GM21367 (cell line): ENCODE measurements around the gene OR52E4.

ENCODE experiments used
- ATAC-seq: cut with Tn5 transposase; IDR thresholded peaks from one replicate; pipeline ENCODE4 v1.9.1; 2021; ENCODE audit not compliant: unreplicated experiment

The OR52E4 gene

DNA sequence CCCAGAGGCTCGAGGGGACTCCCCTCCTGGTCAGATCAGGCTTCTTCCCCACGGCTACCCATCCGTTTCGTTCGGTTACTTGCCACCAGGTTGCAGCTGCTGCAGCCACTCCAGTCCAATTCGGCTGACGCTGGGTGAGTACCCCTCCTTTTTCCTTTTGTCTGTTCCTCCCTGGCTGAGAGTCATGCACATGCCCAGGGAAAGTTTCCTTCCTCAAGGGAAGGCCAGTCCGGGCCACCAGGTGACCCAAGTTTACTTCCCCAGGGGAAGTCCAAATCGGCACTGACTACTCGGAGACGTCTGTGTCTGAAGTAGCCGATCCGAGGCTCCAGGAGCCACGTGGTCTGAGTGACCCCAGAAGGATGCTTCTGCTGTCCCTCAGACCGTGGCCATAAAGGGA is 48.4 kb downstream of the OR52E4 start:
- no peak for ATAC-seq

- ATAC-seq = no peak
These were observed 49.3 kb downstream of the OR52E4 start for GRCh38 chr11:5929571-5930368.

GRCh38 chr11:5930614-5931013 is 50.2 kb downstream of the OR52E4 start:
- no peak for ATAC-seq

GRCh38 chr11:5931061-5931460 is 50.6 kb downstream of the OR52E4 start:
- no peak for ATAC-seq

DNA sequence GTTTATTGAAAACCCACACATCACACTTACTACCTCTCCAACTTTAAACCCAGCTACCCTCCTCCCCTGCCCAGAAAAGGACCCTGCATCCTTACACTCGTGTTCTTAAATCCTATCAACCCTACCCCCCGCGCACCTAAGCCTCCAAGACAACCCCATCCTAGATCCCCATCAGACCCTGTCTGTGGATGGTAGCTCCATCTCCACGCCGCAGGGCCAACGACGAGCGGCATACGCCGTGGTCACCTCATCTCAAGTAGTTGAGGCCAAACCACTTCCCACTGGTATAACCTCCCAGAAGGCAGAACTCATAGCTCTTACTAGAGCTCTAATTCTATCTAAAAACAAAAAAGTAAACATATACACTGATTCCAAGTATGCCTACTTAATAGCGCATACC is 52.2 kb downstream of the OR52E4 start:
- ATAC-seq = no peak

DNA sequence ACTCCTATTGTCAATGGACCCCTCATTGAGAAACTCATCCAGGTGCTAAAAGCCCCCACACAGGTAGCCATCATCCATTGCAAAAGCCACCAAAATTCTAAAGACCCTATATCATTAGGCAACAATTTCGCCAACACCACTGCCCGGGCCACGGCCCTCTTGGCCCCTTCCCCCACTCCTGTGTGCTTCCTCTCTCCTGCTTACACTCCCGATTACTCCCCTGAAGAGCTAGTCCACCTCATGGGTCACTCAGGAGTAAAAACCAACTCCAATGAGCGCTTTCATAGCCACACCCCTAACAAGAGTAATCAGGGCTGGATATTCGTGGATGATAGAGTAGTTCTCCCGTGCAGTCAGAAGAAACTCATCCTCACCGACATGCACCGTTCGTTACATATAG is 52.7 kb downstream of the OR52E4 start:
- ATAC-seq = no peak
